Breast epithelium (tissue), 4 donors: Measurements from ENCODE around the gene PON1. TPM values are rescaled to one million over a fixed set of nuclear protein-coding genes. Genes with fewer than 3 reads are reported as not detected.
A peak's percentile ranks its signal among the peaks of the same experiment; 100 is the strongest.

ENCODE experiments used
- DNase-seq, 2 donors: peaks; one replicate each; pipeline ENCODE4 v3.0.0-alpha.2; 2019; ENCODE audit warnings: low spot score in 2 of 2
- H3K27ac ChIP-seq, 2 donors: fragments of 200-600 bp; sonication (generic) in 1 of 2; one replicate each; pipeline ENCODE4 v1.5.1; 2016 to 2019; ENCODE audit warnings: mild to moderate bottlenecking in 1 of 2
- H3K27me3 ChIP-seq, 2 donors: fragments of 200-600 bp; sonication (generic) in 1 of 2; one replicate each; pipeline versions ENCODE4 v1.5.1 to v1.6.0; 2017 to 2019; ENCODE audit warnings: control low read depth in 1 of 2, mild to moderate bottlenecking in 1 of 2
- H3K36me3 ChIP-seq: fragments of 200-600 bp; one replicate; pipeline ENCODE4 v1.5.1; 2019
- H3K4me1 ChIP-seq, 2 donors: fragments of 200-600 bp; sonication (generic); one replicate each; pipeline ENCODE4 v1.5.1; 2016 to 2019; ENCODE audit warnings: control low read depth in 1 of 2
- H3K4me3 ChIP-seq, 3 donors: fragments of 200-600 bp; sonication (generic); 1 replicate in 2 of 3; 2 replicates in 1 of 3; pipeline ENCODE4 v1.5.1; 2016 to 2019; ENCODE audit warnings: mild to moderate bottlenecking in 3 of 3, moderate library complexity in 2 of 3
- H3K9me3 ChIP-seq, 2 donors: fragments of 200-600 bp; sonication (generic) in 1 of 2; one replicate each; pipeline ENCODE4 v1.5.1; 2016 to 2019; ENCODE audit warnings: control low read depth in 1 of 2
- POLR2A ChIP-seq: fragments of 450-650 bp; IDR thresholded peaks from one replicate; pipeline ENCODE4 v1.6.1; 2016; ENCODE audit warnings: antibody characterized with exemption, mild to moderate bottlenecking, moderate library complexity
- POLR2AphosphoS5 ChIP-seq, 3 donors: sonication (generic); formaldehyde crosslinking; IDR thresholded peaks; one replicate each; pipeline ENCODE4 v1.6.1; 2017; ENCODE audit warnings: antibody characterized with exemption in 3 of 3
- intact Hi-C: fragments of 100-400 bp; cut with DNase I; formaldehyde crosslinking; loops from one replicate; pipeline ENCODE4 v1.15.1; 2023; ENCODE audit warnings: low total_unique reads
- total RNA-seq, 3 donors: library from RNA; depleted of rRNA; stranded (reverse); fragments of >200 nt; gene quantifications; one replicate each; pipeline ENCODE4 v1.1.0, GENCODE V29; 2016
- TF ChIP-seq, protein P1 (sequence below), 3 donors: fragments of 450-650 bp; IDR thresholded peaks; one replicate each; pipeline ENCODE4 v1.5.1; 2016 to 2017; ENCODE audit warnings: antibody characterized with exemption in 3 of 3, mild to moderate bottlenecking in 3 of 3, moderate library complexity in 3 of 3

Gene PON1
- total RNA-seq, 3 donors from 2014 or later = 0.29 to 0.66 TPM; not detected in 1

DNA sequence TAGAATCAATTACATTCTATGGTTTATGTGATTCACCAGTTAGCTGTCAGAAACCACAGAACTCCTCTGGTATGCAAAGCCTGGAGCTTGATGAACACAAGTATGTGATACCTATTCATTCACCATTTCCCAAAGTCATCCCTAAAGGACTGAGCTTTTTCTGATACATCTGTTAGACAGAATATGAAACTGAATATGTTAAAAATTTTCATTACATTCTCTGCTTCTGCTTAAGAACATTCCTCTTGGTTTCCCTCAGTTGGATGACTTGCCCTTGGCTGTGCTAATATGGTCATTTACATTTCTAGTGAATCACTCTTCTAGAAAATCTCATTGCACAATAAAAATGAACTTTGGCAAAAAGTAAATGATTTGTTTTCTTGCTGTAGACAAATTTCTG lies 10.8 kb upstream of the PON1 start:
- no peak for DNase-seq
- H3K9me3 ChIP-seq = no peaks in the 10 kb centered on the region
- no peaks in the 10 kb centered on the region for H3K36me3 ChIP-seq

DNA sequence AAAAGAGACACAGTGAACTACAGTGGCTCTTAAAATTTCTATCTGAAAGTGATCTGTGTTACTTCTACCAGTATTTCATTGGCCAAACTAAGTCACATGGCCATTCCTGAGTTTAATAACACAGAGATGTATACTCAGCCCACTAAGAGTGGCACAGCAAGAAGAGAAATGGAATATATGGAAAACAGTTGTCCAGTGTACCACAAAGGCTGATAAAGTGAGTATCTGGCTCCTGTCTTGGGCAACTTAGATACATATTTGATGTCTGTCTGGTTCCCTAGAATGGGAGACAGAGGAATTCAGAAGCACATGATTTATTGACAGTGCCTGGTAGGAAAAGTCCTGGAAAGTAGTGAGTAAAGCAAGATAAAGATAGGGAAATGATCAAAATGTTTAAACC lies 10.1 kb upstream of the PON1 start:
- Histone ChIP-seq H3K4me1 (no peaks in the 10 kb centered on the region), H3K4me3 (no peak overlapping the region), H3K27me3 (no peaks in the 10 kb centered on the region), H3K9me3 (no peaks in the 10 kb centered on the region), H3K27ac (no peak overlapping the region), H3K36me3 (no peaks in the 10 kb centered on the region)
- no peak for DNase-seq
- TF ChIP-seq, protein P1, sequence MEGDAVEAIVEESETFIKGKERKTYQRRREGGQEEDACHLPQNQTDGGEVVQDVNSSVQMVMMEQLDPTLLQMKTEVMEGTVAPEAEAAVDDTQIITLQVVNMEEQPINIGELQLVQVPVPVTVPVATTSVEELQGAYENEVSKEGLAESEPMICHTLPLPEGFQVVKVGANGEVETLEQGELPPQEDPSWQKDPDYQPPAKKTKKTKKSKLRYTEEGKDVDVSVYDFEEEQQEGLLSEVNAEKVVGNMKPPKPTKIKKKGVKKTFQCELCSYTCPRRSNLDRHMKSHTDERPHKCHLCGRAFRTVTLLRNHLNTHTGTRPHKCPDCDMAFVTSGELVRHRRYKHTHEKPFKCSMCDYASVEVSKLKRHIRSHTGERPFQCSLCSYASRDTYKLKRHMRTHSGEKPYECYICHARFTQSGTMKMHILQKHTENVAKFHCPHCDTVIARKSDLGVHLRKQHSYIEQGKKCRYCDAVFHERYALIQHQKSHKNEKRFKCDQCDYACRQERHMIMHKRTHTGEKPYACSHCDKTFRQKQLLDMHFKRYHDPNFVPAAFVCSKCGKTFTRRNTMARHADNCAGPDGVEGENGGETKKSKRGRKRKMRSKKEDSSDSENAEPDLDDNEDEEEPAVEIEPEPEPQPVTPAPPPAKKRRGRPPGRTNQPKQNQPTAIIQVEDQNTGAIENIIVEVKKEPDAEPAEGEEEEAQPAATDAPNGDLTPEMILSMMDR (IDR thresholded peaks at IDR 0.05) = no peak
- TF ChIP-seq POLR2AphosphoS5 (IDR thresholded peaks at IDR 0.05) (no peak), POLR2A (no peak)
- intact Hi-C loops = loop anchor here (5.0 kb wide), 1 partner anchor 242 kb away; no protein-coding TSS in a partner anchor

More for the DNA sequence above, 10.8 kb upstream of the PON1 start:
- H3K27me3 ChIP-seq = no peaks in the 10 kb centered on the region
- H3K4me1 ChIP-seq = no peaks in the 10 kb centered on the region
- H3K4me3 ChIP-seq = no peak overlapping the region
- H3K27ac ChIP-seq = no peak overlapping the region
- TF ChIP-seq POLR2AphosphoS5 (IDR thresholded peaks at IDR 0.05) (no peak), POLR2A (no peak)
- TF ChIP-seq, protein P1 (IDR thresholded peaks at IDR 0.05) = no peak
- intact Hi-C loops = no loop called here

DNA sequence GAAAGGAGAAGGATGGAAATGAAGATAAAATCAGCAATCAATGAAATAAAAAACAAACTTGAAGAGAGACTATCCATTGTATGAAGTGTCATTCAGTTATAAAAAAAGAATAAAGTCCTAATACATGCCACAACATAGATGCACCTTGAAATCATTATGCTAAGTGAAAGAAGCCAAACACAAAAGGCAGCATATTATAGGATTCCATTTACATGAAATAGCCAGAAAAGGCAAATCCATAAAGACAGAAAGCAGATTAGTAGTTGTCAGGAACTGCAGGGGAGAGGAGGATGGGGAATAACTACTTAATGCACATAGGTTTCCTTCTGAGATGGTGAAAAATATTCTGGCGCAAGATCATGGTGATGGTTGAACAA lies 6.6 kb upstream of the PON1 start:
- Histone ChIP-seq H3K4me3 (peak overlapping the region in 2 of 3 donors; percentile 37 to 41), H3K27me3 (no peaks in the 10 kb centered on the region), H3K4me1 (no peaks in the 10 kb centered on the region), H3K36me3 (no peaks in the 10 kb centered on the region), H3K9me3 (no peaks in the 10 kb centered on the region), H3K27ac (no peak overlapping the region)
- DNase-seq = no peak
- TF ChIP-seq, protein P1 (IDR thresholded peaks at IDR 0.05) = no peak
- no peak for TF ChIP-seq POLR2A
- TF ChIP-seq POLR2AphosphoS5 (IDR thresholded peaks at IDR 0.05) = no peak
- intact Hi-C loops = loop anchor here (5.0 kb wide), 1 partner anchor 239 kb away; no protein-coding TSS in a partner anchor

DNA sequence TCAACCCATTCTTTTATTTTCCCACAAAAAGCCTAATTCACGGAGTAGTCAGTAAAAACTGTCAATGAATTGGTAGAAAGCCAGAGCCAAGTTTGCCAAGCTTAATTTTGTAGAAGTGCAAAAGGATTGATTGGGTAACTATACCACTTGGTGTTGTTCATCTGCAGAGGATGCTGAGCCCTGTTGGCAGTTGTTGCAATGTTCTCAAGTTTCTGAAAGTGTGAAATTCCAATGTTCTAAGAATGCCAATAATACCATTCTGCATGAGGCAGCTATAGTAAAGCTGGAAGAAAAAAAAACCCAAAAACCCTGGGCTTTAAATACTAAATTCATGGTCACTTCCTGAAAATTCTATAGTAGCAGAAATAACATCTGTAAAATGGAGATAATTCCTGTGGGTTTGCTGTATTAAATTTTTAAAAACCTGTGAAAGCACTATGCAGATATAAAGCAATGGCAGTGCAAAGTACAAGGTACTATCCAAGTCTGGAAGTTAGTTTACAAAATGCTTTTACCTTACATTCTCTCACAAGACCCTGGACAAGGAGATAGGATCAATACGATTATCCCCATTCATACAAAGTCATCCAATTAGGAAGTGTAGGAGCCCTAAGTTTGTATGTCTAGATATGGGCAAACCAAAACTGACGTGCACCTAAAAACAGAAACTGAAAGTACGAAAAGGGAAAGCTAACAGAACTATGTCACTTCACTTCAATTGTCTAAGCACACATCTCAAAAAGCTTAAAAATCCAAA lies 6.0 kb upstream of the PON1 start:
- Histone ChIP-seq H3K27me3 (no peaks in the 10 kb centered on the region), H3K9me3 (no peaks in the 10 kb centered on the region), H3K27ac (no peak overlapping the region), H3K36me3 (no peaks in the 10 kb centered on the region), H3K4me3 (peak overlapping the region; percentile 13 to 41 (median 37)), H3K4me1 (no peaks in the 10 kb centered on the region)
- TF ChIP-seq, protein P1 (IDR thresholded peaks at IDR 0.05) = no peak
- no peak for TF ChIP-seq POLR2A
- TF ChIP-seq POLR2AphosphoS5 (IDR thresholded peaks at IDR 0.05) = no peak
- intact Hi-C loops = loop anchor here (5.0 kb wide), 1 partner anchor 238 kb away; no protein-coding TSS in a partner anchor
- DNase-seq = no peak

DNA sequence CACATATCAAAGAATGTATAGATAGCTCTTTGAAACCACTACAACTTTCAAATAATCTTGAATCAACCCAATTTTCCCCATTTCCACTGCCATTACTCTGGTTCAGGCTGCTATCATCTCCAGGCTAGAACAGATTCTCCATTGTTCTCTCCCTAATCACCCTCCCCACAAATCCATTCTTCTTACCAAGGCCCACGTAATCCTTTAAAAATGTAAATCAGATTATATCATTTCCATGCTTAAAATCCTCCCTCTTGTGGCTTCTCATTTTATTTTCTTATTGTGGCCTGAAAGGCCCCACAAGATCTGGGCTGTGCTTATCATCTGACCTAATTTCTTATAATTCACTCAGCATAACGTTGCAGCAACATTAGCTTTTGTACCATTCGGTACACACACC lies 3.0 kb upstream of the PON1 start:
- intact Hi-C loops = no loop called here
- Histone ChIP-seq H3K27me3 (peaks cover 0 to 6% of the 10 kb centered on the region in 2 donors), H3K4me1 (no peaks in the 10 kb centered on the region), H3K36me3 (no peaks in the 10 kb centered on the region), H3K27ac (no peak overlapping the region), H3K4me3 (no peak overlapping the region), H3K9me3 (no peaks in the 10 kb centered on the region)
- no peak for DNase-seq
- TF ChIP-seq POLR2A = no peak
- TF ChIP-seq, protein P1 (IDR thresholded peaks at IDR 0.05) = no peak
